ENCODE data around the gene UBASH3B. TPM values are rescaled to one million over a fixed set of nuclear protein-coding genes. Genes with fewer than 3 reads are reported as not detected.
"Not testable (repeated sequence)": the region's sequence is repeated elsewhere in the genome, so short reads cannot be mapped to it uniquely, and the experiment has no call there.

UBASH3B gene
- total RNA-seq, 1 donor from 2014 or later: 2.6 TPM

GRCh38 chr11:122820158-122820557 is 164.6 kb downstream of the UBASH3B start:
- Histone ChIP-seq H3K27ac (replicated peaks) (no peak overlapping the region), H3K4me1 (peaks cover 12% of the 10 kb centered on the region), H3K36me3 (no peaks in the 10 kb centered on the region), H3K4me3 (no peak overlapping the region), H3K27me3 (ENCODE audit: low read depth) (no peaks in the 10 kb centered on the region), H3K9me3 (replicated peaks) (peaks cover 22% of the 10 kb centered on the region)
- intact Hi-C loops (cut with micrococcal nuclease): no loop called here
- TF ChIP-seq, protein P1, sequence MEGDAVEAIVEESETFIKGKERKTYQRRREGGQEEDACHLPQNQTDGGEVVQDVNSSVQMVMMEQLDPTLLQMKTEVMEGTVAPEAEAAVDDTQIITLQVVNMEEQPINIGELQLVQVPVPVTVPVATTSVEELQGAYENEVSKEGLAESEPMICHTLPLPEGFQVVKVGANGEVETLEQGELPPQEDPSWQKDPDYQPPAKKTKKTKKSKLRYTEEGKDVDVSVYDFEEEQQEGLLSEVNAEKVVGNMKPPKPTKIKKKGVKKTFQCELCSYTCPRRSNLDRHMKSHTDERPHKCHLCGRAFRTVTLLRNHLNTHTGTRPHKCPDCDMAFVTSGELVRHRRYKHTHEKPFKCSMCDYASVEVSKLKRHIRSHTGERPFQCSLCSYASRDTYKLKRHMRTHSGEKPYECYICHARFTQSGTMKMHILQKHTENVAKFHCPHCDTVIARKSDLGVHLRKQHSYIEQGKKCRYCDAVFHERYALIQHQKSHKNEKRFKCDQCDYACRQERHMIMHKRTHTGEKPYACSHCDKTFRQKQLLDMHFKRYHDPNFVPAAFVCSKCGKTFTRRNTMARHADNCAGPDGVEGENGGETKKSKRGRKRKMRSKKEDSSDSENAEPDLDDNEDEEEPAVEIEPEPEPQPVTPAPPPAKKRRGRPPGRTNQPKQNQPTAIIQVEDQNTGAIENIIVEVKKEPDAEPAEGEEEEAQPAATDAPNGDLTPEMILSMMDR (IDR thresholded peaks at IDR 0.05; ENCODE audit: borderline replicate concordance): no peak
- DNase-seq: no peak

DNA sequence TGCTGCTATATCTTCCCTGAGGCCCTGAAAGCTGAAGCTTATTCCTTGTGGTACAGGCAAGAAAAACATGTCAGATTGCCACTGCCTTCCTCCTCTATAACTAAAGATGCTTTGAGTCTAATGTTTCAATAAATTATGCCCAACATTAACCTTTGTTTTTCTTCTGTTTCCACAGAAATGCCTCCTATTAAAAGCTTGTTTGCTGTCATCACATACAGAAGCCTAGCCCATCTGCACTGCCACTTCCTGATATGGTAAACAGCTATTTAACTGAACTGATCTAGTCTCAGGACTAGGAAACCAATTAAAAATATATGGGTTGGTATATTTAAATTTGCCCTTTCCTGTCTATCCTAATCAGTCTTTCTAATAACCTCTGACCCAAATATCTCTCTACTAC is 165.6 kb downstream of the UBASH3B start:
- H3K27me3 ChIP-seq (ENCODE audit: low read depth): no peaks in the 10 kb centered on the region
- DNase-seq: no peak
- intact Hi-C loops (cut with micrococcal nuclease): no loop called here
- no peak overlapping the region for H3K27ac ChIP-seq (replicated peaks)
- H3K4me3 ChIP-seq: no peak overlapping the region
- no peaks in the 10 kb centered on the region for H3K36me3 ChIP-seq
- TF ChIP-seq, protein P1 (IDR thresholded peaks at IDR 0.05; ENCODE audit: borderline replicate concordance): no peak
- H3K4me1 ChIP-seq: peaks cover 12% of the 10 kb centered on the region
- H3K9me3 ChIP-seq (replicated peaks): peaks cover 22% of the 10 kb centered on the region

DNA sequence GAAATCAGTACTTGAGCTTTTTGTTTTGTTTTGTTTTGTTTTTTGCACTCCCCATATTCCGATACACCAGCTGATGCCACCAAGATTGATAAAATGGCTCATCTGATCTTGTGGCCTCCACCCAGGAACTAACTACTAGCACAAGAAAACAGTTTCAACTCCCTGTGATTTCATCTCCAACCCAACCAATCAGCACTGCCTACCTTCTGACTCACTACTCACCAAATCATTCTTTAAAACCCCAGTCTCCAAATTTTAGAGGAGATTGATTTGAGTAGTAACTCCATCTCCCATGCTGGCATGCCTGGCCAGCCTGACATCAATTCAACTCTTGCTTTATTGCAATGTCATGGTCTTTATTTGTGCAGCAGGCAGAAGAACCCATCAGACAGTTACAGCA is 166.7 kb downstream of the UBASH3B start:
- TF ChIP-seq, protein P1 (IDR thresholded peaks at IDR 0.05; ENCODE audit: borderline replicate concordance): no peak
- intact Hi-C loops (cut with micrococcal nuclease): no loop called here

GRCh38 chr11:122823564-122823963 is 168.0 kb downstream of the UBASH3B start:
- no peaks in the 10 kb centered on the region for H3K4me1 ChIP-seq
- no peak overlapping the region for H3K27ac ChIP-seq (replicated peaks)
- TF ChIP-seq, protein P1 (IDR thresholded peaks at IDR 0.05; ENCODE audit: borderline replicate concordance): no peak
- intact Hi-C loops (cut with micrococcal nuclease): no loop called here
- H3K9me3 ChIP-seq (replicated peaks): peaks cover 22% of the 10 kb centered on the region
- H3K27me3 ChIP-seq (ENCODE audit: low read depth): no peaks in the 10 kb centered on the region
- H3K4me3 ChIP-seq: no peak overlapping the region
- no peaks in the 10 kb centered on the region for H3K36me3 ChIP-seq
- DNase-seq: no peak

More for the DNA sequence above, 166.7 kb downstream of the UBASH3B start:
- peaks cover 4% of the 10 kb centered on the region for H3K4me1 ChIP-seq
- H3K36me3 ChIP-seq: no peaks in the 10 kb centered on the region
- no peak for DNase-seq
- peaks cover 22% of the 10 kb centered on the region for H3K9me3 ChIP-seq (replicated peaks)
- no peak overlapping the region for H3K4me3 ChIP-seq
- H3K27me3 ChIP-seq (ENCODE audit: low read depth): no peaks in the 10 kb centered on the region
- no peak overlapping the region for H3K27ac ChIP-seq (replicated peaks)

DNA sequence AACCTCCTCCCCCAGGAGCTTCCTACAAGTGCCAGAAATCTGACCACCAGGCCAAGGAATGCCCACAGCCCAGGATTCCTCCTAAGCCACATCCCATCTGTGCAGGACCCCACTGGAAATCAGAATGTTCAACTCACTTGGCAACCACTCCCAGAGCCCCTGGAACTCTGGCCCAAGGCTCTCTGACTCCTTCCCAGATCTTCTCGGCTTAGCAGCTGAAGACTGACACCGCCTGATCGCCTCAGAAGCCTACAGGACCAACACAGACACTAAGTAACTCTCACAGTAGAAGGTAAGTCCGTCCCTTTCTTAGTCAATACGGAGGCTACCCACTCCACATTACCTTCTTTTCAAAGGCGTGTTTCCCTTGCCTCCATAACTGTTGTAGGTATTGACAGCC is 173.8 kb downstream of the UBASH3B start:
- H3K27me3 ChIP-seq (ENCODE audit: low read depth); DNase-seq; H3K36me3 ChIP-seq; intact Hi-C loops (cut with micrococcal nuclease); H3K9me3 ChIP-seq (replicated peaks); H3K27ac ChIP-seq (replicated peaks); H3K4me3 ChIP-seq; H3K4me1 ChIP-seq: not testable (repeated sequence)

DNA sequence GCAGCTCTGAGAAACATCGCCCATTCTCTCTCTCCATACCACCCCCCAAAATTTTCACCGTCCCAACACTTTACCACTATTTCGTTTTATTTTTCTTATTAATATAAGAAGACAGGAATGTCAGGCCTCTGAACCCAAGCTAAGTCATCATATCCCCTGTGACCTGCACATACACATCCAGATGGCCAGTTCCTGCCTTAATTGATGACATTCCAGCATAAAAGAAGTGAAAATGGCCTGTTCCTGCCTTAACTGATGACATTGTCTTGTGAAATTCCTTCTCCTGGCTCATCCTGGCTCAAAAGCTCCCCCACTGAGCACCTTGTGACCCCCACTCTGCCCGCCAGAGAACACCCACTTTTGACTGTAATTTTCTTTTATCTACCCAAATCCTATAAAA is 176.8 kb downstream of the UBASH3B start:
- intact Hi-C loops (cut with micrococcal nuclease): not testable (repeated sequence)

More for the DNA sequence above, 176.8 kb downstream of the UBASH3B start:
- not testable (repeated sequence) for H3K36me3 ChIP-seq; DNase-seq; H3K27ac ChIP-seq (replicated peaks); H3K9me3 ChIP-seq (replicated peaks); H3K4me1 ChIP-seq; H3K4me3 ChIP-seq
- H3K27me3 ChIP-seq (ENCODE audit: low read depth): peaks cover 14% of the 10 kb centered on the region

Data from left ventricle myocardium inferior (tissue), 1 donor.